Lower leg skin (tissue), 3 donors: ENCODE results near the gene NELL1.

Source experiments
- POLR2A ChIP-seq, 2 donors: fragments of 450-650 bp; IDR thresholded peaks; one replicate each; pipeline ENCODE4 v1.6.1; 2016 to 2017; ENCODE audit warnings: antibody characterized with exemption in 2 of 2, mild to moderate bottlenecking in 1 of 2, moderate library complexity in 1 of 2
- TF ChIP-seq, protein P1 (sequence below), 3 donors: fragments of 450-650 bp; IDR thresholded peaks; one replicate each; pipeline ENCODE4 v1.5.1; 2016; ENCODE audit warnings: antibody characterized with exemption in 3 of 3, mild to moderate bottlenecking in 3 of 3, moderate library complexity in 2 of 3

DNA sequence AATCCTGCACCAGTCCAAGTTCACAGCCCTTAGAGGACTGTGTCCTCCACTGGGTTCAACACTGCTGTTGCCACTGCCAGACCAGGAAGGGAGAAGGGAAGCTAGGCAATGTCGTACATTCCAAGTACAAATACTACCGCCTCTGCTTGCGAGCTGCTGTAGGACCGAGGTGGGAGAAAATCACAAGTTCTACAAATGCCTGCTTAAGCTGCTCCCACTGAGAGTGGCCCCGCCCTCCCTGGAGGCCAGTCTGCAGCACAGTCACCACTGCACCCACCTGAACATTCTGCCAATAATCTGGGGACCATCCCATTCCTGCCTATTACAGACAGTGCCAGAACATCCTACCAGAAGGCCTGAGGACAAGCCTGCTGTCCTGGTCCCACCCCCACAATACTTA lies 816.0 kb downstream of the NELL1 start:
- TF ChIP-seq, protein P1, sequence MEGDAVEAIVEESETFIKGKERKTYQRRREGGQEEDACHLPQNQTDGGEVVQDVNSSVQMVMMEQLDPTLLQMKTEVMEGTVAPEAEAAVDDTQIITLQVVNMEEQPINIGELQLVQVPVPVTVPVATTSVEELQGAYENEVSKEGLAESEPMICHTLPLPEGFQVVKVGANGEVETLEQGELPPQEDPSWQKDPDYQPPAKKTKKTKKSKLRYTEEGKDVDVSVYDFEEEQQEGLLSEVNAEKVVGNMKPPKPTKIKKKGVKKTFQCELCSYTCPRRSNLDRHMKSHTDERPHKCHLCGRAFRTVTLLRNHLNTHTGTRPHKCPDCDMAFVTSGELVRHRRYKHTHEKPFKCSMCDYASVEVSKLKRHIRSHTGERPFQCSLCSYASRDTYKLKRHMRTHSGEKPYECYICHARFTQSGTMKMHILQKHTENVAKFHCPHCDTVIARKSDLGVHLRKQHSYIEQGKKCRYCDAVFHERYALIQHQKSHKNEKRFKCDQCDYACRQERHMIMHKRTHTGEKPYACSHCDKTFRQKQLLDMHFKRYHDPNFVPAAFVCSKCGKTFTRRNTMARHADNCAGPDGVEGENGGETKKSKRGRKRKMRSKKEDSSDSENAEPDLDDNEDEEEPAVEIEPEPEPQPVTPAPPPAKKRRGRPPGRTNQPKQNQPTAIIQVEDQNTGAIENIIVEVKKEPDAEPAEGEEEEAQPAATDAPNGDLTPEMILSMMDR (IDR thresholded peaks at IDR 0.05), result no peak
- no peak for TF ChIP-seq POLR2A (IDR thresholded peaks at IDR 0.05)
